ENCODE results near the gene ATR.
"Not testable (repeated sequence)": the region's sequence is repeated elsewhere in the genome, so short reads cannot be mapped to it uniquely, and the experiment has no call there.

ATR gene

GRCh38 chr3:142447852-142448823 lies 130.4 kb downstream of the ATR start, which contains the start of gene XRN1:
Gene XRN1 (minus strand): TSS chr3:142448037. CDS start chr3:142447944, 93 bp downstream.
- peak; percentile 84 to 92 (median 90) for DNase-seq (ENCODE audit: low read depth in 3 of 3)

DNA sequence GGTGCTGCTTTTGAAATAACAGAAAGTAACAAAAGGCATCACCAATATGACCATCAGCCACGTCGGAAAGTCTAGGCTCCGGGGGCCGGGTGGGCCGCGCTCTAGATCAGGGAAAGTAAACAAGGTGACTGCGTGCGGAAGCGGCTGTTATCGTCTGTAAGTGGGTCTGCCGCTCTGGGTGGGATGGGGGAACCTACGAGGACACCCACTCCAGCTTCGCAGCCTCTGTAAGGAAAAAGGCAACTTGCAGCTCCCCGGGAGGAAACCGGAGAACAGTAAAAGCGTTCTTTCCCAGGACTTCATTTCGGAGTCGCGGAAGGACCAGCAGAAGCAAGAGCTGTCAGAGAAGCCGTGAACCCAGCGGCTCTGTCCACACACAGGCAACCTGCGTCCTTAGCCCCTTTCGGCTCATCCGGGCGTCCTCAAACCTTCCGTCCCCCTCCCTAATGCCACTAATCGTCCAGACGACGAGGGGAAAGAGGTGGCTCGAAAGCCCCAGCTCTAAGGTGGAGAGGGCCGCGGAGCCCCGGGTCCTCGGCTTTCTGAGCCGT lies 131.2 kb downstream of the ATR start:
- peak in 2 of 3 experiments; percentile 7 to 22 for DNase-seq (ENCODE audit: low read depth in 3 of 3)

DNA sequence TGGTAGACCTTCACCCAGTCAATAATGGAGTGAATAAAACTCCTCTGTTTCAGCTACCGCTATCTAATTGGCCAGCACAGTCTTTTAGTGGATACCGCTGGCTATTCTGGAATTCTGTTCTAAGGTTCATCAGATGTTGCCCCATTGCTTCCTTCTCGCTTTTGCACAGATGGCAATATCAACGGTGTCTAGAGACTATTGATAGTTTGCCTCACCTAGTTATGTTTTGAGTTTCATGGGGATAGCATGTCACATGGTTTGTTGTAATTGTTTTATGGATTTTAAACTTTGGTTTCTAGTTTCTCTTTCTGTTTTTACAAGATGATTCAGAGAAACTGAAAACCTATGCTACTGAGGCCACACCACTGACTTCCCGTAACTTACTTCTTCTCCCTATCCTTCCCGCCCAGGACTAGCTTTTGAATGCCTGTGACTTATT lies 132.7 kb downstream of the ATR start:
- DNase-seq (ENCODE audit: low read depth in 3 of 3) = no peak

DNA sequence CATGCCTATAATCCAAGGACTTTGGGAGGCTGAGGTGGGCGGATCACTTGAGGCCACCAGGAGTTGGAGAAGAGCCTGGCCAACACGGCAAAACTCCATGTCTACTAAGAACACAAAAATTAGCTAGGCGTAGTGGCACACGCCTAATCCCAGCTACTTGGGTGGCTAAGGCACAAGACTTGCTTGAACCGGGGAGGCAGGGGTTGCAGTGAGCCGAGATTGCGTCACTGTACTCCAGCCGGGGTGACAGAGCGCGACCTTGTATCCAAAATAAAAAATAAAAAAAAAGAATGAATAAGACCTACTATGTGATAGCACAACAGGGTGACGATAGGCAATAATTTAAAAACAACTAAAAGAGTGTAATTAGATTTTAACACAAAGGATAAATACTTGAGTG lies 134.2 kb downstream of the ATR start:
- DNase-seq (ENCODE audit: low read depth in 3 of 3) = no peak

GRCh38 chr3:142443060-142443459 lies 135.5 kb downstream of the ATR start:
- DNase-seq (ENCODE audit: low read depth in 3 of 3) = not testable (repeated sequence)

DNA sequence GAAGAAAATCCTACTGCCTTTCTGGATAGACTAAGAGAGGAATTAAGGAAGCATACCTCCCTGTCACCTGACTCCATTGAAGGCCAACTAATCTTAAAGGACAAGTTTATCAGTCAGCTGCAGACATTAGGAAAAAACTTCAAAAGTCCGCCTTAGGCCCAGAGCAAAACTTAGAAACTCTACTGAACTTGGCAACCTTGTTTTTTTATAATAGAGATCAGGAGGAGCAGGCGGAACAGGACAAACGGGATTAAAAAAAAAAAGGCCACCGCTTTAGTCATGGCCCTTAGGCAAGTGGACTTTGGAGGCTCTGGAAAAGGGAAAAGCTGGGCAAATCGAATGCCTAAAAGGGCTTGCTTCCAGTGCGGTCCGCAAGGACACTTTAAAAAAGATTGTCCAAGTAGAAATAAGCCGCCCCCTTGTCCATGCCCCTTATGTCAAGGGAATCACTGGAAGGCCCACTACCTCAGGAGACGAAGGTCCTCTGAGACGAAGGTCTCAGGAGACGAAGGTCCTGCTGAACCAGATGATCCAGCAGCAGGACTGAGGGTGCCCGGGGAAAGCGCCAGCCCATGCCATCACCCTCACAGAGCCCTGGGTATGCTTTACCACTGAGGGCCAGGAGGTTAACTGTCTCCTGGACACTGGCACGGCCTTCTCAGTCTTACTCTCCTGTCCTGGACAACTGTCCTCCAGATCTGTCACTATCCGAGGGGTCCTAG lies 138.9 kb downstream of the ATR start:
- DNase-seq (ENCODE audit: low read depth in 3 of 3) = not testable (repeated sequence)

DNA sequence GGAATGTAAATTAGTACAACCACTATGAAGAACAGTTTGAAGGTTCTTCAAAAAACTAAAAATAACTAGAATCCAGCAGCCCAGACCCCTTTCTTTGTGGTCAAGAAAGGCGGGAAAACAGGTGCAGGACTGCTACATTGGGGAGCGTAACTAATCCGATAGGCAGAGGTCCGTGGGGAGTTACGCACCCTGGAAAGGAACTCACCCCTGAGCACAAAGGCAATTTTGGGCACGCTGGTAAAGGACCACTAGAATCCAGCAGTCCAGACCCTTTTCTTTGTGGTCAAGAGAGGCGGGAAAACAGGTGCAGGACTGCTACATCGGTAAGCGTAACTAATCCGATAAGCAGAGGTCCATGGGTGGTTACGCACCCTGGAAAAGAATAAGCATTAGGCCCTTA lies 140.4 kb downstream of the ATR start:
- DNase-seq (ENCODE audit: low read depth in 3 of 3) = not testable (repeated sequence)

- no peak for DNase-seq (ENCODE audit: low read depth in 3 of 3)
These were observed 141.5 kb downstream of the ATR start for GRCh38 chr3:142436951-142437585.

DNA sequence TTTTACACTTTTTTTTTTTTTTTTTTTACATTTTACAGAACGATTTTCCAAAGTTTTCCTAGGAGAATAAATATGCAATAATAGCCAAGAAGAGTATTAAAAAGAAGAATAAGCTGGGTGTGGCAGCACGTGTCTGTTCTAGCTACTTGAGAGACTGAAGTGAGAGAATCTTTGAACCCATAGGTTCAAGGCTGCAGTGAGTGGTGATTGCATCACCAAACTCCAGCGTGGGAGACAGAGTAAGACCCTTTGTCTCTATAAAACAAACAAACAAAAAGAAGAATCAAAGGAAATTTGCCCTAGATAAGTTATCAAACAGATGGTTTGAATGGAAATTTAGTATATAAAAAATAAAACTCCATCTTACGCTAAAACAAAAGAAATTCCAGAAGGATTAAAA lies 144.0 kb downstream of the ATR start:
- no peak for DNase-seq (ENCODE audit: low read depth in 3 of 3)

GRCh38 chr3:142433110-142433509 lies 145.4 kb downstream of the ATR start:
- no peak for DNase-seq (ENCODE audit: low read depth in 3 of 3)

GRCh38 chr3:142429582-142429981 lies 149.0 kb downstream of the ATR start:
- DNase-seq (ENCODE audit: low read depth in 3 of 3) = no peak

- no peak for DNase-seq (ENCODE audit: low read depth in 3 of 3)
These were observed 153.8 kb downstream of the ATR start for GRCh38 chr3:142424754-142425153.

DNA sequence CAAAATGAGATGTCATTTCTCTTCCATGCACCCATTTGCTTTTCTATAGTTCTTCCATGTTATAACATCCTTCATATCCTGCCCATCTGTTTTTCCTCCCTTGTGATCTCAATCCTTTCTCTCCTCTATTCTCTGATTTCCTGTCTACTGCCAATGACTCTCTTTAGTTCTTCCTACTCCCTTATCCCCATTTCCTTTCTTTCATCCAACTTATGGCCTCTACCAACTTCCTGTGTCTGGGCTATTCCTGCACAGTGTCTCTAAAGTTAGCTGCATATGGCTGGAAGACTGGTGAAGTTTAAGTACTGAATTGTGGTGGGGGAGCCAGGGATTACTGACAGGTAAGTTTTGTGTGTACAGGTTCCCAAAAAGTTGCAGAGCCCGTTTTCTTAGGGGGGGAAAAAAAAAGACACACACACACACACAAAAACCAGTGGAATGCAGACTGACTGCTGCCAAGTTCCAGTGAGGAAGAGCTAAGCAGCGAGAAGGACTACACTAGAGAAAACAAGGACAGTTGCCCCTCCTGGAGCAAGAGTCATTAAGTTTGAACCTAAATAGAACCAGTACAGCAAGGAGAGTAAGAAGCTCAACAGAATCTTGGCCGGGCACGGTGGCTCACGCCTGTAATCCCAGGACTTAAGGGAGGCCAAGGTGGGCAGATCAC lies 159.5 kb downstream of the ATR start:
- no peak for DNase-seq (ENCODE audit: low read depth in 3 of 3)

- no peak for DNase-seq (ENCODE audit: low read depth in 3 of 3)
These were observed 161.2 kb downstream of the ATR start for GRCh38 chr3:142417302-142417701.

- DNase-seq (ENCODE audit: low read depth in 3 of 3) = not testable (repeated sequence)
These were observed 178.0 kb downstream of the ATR start for GRCh38 chr3:142400537-142400936.
